ENCODE data around the gene TWIST1. TPM values are rescaled to one million over a fixed set of nuclear protein-coding genes. Genes with fewer than 3 reads are reported as not detected.

Gene TWIST1
- total RNA-seq, 4 donors from 2014 or later = 13.6 to 45.9 (median 28.4) TPM

DNA sequence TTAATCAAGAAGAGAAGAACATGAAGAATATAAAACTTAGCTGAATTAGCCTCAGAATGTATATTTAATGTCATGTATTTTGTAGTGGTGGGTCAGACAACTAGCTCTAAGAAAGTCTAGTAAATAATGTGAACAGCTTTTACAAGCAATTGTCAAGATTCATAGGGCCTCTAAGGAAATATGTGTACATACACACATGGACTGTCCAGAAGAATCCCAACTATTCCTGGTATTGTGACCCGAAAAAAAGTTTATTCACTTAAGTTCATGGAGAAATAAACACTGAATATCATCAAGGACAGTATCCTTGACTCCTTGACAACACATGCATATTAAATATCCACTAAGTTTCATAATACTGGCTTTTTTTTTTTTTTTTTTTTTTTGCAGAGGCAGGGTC is 11.4 kb upstream of the TWIST1 start:
- no peak for TF ChIP-seq POLR2A (IDR thresholded peaks at IDR 0.05)
- TF ChIP-seq, protein P1, sequence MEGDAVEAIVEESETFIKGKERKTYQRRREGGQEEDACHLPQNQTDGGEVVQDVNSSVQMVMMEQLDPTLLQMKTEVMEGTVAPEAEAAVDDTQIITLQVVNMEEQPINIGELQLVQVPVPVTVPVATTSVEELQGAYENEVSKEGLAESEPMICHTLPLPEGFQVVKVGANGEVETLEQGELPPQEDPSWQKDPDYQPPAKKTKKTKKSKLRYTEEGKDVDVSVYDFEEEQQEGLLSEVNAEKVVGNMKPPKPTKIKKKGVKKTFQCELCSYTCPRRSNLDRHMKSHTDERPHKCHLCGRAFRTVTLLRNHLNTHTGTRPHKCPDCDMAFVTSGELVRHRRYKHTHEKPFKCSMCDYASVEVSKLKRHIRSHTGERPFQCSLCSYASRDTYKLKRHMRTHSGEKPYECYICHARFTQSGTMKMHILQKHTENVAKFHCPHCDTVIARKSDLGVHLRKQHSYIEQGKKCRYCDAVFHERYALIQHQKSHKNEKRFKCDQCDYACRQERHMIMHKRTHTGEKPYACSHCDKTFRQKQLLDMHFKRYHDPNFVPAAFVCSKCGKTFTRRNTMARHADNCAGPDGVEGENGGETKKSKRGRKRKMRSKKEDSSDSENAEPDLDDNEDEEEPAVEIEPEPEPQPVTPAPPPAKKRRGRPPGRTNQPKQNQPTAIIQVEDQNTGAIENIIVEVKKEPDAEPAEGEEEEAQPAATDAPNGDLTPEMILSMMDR (IDR thresholded peaks at IDR 0.05) = no peak
- TF ChIP-seq EP300 (IDR thresholded peaks at IDR 0.05) = no peak
- no peak overlapping the region for H3K27ac ChIP-seq
- no peak overlapping the region for H3K4me3 ChIP-seq
- peaks cover 0 to 14% of the 10 kb centered on the region in 2 donors for H3K27me3 ChIP-seq
- 80 to 86% methylated on average over 1 of the region's 1 CpG for WGBS, 2 donors
- no peak for DNase-seq (ENCODE audit: low spot score in 2 of 2)
- H3K9me3 ChIP-seq = no peaks in the 10 kb centered on the region
- no peaks in the 10 kb centered on the region for H3K4me1 ChIP-seq
- H3K36me3 ChIP-seq = no peaks in the 10 kb centered on the region

DNA sequence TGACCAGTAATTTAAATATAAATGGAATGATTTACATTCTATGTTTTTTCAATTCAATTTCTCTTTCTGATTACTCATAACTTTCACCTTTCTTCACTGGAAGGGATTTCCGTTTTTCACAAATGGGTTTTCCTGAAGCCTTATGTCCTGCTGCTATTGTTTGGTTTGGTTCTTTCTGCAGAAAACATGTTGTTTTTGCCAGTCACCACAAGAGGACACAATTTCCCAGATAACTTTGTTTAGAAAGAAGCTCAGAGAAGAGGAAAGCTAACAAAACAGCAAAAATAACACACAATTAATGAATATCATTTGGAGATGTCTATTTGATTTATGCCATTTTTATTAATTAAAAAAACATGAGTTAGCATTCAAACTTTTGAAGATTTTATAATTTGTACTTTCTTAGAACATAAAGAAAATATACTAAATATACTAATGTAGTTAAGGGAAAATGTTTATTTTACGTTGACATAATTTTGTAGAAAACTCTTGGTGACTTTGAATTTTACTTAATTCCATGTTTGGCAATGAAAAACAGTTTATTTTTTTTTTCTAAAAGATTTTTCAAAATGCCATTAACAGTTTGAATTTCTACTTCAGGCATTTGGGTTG is 4.6 kb upstream of the TWIST1 start:
- H3K27me3 ChIP-seq = peaks cover 0 to 55% of the 10 kb centered on the region in 2 donors
- no peaks in the 10 kb centered on the region for H3K9me3 ChIP-seq
- TF ChIP-seq, protein P1 (IDR thresholded peaks at IDR 0.05) = peak; percentile 28 to 68 (median 62)
- TF ChIP-seq POLR2A (IDR thresholded peaks at IDR 0.05) = no peak
- TF ChIP-seq EP300 (IDR thresholded peaks at IDR 0.05) = no peak
- no peaks in the 10 kb centered on the region for H3K36me3 ChIP-seq
- WGBS, 2 donors = 43 to 47% methylated on average over 2 of the region's 2 CpGs
- peaks cover 0 to 37% (median 3%) of the 10 kb centered on the region in 4 donors for H3K4me1 ChIP-seq
- H3K27ac ChIP-seq = no peak overlapping the region
- DNase-seq (ENCODE audit: low spot score in 2 of 2) = no peak
- no peak overlapping the region for H3K4me3 ChIP-seq

DNA sequence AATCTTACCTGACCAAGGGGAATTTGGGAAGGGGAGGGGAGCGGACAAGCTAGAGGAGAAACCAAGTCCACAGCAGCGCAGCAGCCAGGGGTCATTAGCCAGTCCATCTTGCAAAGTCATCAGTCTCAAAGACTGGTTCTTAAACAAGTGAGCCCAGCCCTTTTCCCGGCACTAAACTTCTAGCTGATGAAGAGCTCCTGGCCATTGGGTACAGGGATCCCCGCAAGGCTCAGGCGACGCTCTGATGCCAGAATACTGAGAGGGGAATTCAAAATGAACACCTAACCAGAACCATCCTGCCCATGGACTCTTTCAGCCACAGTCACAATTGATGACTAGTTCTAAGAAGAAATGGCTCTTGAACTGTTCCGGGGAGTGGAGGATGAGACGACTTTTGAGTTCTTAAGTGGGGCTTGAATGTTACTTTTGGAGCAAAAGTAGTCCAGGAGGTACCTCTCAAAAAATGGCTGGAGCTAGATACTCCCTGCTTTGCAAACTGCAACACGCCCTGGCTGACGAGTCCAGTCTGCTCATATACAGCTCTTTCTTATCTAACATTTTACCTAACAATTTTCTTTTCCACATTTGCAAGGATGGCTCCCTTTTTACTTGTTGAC is 2.5 kb upstream of the TWIST1 start:
- TF ChIP-seq EP300 (IDR thresholded peaks at IDR 0.05) (no peak), POLR2A (IDR thresholded peaks at IDR 0.05) (no peak)
- TF ChIP-seq, protein P1 (IDR thresholded peaks at IDR 0.05) = no peak
- H3K9me3 ChIP-seq = no peaks in the 10 kb centered on the region
- DNase-seq (ENCODE audit: low spot score in 2 of 2) = no peak
- no peak overlapping the region for H3K4me3 ChIP-seq
- H3K27me3 ChIP-seq = peaks cover 0 to 73% of the 10 kb centered on the region in 2 donors
- H3K4me1 ChIP-seq = peaks cover 0 to 55% (median 3%) of the 10 kb centered on the region in 4 donors
- WGBS, 2 donors = 26 to 42% methylated on average over 10 of the region's 10 CpGs
- no peaks in the 10 kb centered on the region for H3K36me3 ChIP-seq
- H3K27ac ChIP-seq = no peak overlapping the region

DNA sequence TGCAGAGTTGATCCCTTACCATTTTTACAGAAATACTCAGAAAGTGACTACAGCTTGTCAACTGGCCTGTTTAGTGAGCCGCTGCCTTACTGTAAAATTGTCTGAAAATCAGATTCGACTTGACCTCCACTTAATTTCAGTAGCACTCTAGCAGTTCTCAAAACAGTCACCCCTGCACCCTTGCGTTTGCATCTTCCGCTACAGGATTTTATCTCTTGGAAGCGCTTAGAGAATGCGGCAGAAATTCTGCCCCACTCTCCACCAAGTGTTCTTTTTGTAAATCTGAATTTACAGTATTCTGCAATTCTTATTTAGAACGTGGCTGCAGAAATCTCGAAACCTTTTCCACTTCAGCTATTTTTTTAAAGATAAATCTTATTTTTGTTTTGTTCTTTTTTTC is 1.9 kb upstream of the TWIST1 start:
- WGBS, 2 donors = 36 to 49% methylated on average over 8 of the region's 8 CpGs
- Histone ChIP-seq H3K27ac (no peak overlapping the region), H3K36me3 (no peaks in the 10 kb centered on the region), H3K4me3 (no peak overlapping the region), H3K9me3 (no peaks in the 10 kb centered on the region), H3K27me3 (peaks cover 0 to 75% of the 10 kb centered on the region in 2 donors), H3K4me1 (peaks cover 0 to 60% (median 3%) of the 10 kb centered on the region in 4 donors)
- DNase-seq (ENCODE audit: low spot score in 2 of 2) = no peak
- no peak for TF ChIP-seq EP300 (IDR thresholded peaks at IDR 0.05)
- TF ChIP-seq POLR2A (IDR thresholded peaks at IDR 0.05) = no peak
- TF ChIP-seq, protein P1 (IDR thresholded peaks at IDR 0.05) = no peak

DNA sequence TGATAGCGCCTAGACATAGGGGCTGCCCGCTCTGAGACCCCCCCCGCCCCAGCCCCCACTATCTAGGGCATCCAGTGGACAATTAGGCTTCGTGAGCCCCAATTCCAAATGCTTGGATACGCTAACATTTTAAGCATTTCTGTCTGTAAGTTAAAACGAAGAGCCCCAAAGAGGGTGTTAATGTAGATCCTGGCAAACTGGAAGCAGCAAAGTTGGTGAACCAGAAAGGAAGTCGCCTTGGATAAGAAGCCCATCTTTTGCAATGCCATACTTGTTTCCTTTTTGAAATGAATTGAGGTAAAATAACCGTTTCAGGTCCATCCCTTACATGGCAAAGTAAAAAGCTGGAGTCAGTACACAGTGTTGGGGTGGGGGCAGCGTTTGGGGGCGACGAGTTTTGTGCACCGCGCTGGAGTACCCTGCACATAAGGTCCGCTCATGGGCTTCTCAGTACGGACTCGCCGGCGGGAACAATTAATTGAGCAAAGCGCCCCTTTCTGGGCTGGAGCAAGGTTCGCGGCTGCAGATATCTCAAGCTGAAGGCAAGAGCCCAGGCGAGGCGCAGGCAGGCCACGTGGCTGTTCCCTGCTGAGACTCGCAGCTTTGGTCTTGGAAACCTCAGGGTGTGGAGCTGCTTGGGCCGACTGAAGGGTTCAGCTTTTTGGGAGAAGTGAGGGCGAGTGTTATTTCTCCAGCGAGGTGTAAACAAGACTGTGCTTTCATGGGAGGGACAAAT is 1.4 kb upstream of the TWIST1 start:
- whole genome bisulfite sequencing, 2 donors = 31 to 33% methylated on average over 25 to 28 of the region's 28 CpGs
- Histone ChIP-seq H3K9me3 (no peaks in the 10 kb centered on the region), H3K36me3 (no peaks in the 10 kb centered on the region), H3K27me3 (peaks cover 0 to 81% of the 10 kb centered on the region in 2 donors), H3K27ac (peak overlapping the region in 2 of 4 donors; percentile 73 to 81), H3K4me3 (peak overlapping the region in 1 of 4 donors; percentile 47), H3K4me1 (peaks cover 0 to 62% (median 3%) of the 10 kb centered on the region in 4 donors)
- no peak for DNase-seq (ENCODE audit: low spot score in 2 of 2)
- TF ChIP-seq POLR2A (IDR thresholded peaks at IDR 0.05) (no peak), EP300 (IDR thresholded peaks at IDR 0.05) (no peak)
- TF ChIP-seq, protein P1 (IDR thresholded peaks at IDR 0.05) = no peak

All from tibial nerve (tissue), 4 donors.